Right lobe of liver (tissue), 4 donors: Measurements from ENCODE around the gene SLC7A8.

ENCODE experiments used
- CTCF ChIP-seq, 4 donors: fragments of 200-600 bp in 3 of 4; fragments of 450-650 bp in 1 of 4; IDR thresholded peaks; one replicate each; pipeline versions ENCODE4 v1.5.1 to v1.8.0; 2016 to 2022; ENCODE audit warnings: antibody characterized with exemption in 4 of 4, mild to moderate bottlenecking in 2 of 4
- POLR2A ChIP-seq: fragments of 450-650 bp; IDR thresholded peaks from one replicate; pipeline ENCODE4 v1.6.1; 2017; ENCODE audit warnings: antibody characterized with exemption, mild to moderate bottlenecking
- donor health status: DM: no; HTN: no; CAD: no.
- donor health status: DM: no; HTN: no; CAD: no.
- donor health status: DM: no; HTN: yes; CAD: no.

DNA sequence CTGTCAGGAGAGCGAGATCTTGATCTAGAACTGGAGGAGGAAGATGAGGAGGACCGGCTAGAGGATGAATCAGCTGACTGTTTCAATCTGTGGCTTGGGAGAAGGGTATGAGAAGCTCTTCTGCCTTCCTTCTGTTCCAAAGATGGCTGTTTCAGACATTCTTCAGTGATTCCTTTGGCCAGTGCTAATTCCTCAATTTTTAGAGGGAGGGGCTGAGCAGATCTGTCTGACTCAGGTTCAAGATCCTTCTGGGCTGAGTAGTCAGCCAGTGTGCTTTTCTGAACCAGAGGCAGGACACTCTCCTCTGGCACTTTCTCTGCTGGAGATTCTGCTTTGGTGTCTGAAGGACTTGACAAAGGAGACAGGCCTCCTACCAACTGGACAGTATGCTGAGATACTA, 103.7 kb downstream of the SLC7A8 start:
- TF ChIP-seq CTCF (IDR thresholded peaks at IDR 0.05) (no peak), POLR2A (no peak)
